ENCODE results near the gene EFNB3. TPM values are rescaled to one million over a fixed set of nuclear protein-coding genes. Genes with fewer than 3 reads are reported as not detected.

EFNB3 gene
- 1 to 10 TPM in 3 of 6 donors, under 1 TPM in 3; 0.22 to 5.0 (median 0.98) TPM for total RNA-seq

- no peak for TF ChIP-seq CTCF (IDR thresholded peaks at IDR 0.05)
- TF ChIP-seq POLR2A (IDR thresholded peaks at IDR 0.05): no peak
- no peak for TF ChIP-seq POLR2AphosphoS5 (IDR thresholded peaks at IDR 0.05)
- TF ChIP-seq EP300 (IDR thresholded peaks at IDR 0.05): no peak
- peak in 1 of 2 donors; percentile 83 for DNase-seq
- peaks cover 0 to 24% (median 10%) of the 10 kb centered on the region in 4 donors for H3K27me3 ChIP-seq
- H3K4me1 ChIP-seq: peaks cover 10 to 23% (median 13%) of the 10 kb centered on the region in 4 donors
- peak in 1 of 2 donors; percentile 7 for ATAC-seq (ENCODE audit: low FRiP score in 2 of 2)
- peaks cover 3 to 28% (median 26%) of the 10 kb centered on the region in 4 donors for H3K36me3 ChIP-seq
- no peak within 1 kb of the TSS for H3K27ac ChIP-seq
- peak within 1 kb of the TSS in 3 of 4 donors; percentile 25 to 47 (median 40) for H3K4me3 ChIP-seq
- no peaks in the 10 kb centered on the region for H3K9me3 ChIP-seq
- 4 to 6% methylated on average over 16 to 27 of the region's 45 CpGs for WGBS, 2 donors
Observed at GRCh38 chr17:7704601-7705268, at the start of gene EFNB3. EFNB3 (plus strand) TSS chr17:7705202; CDS start chr17:7705599, 397 bp downstream.

GRCh38 chr17:7655541-7655840, 49.5 kb upstream of the EFNB3 start:
- no peak for TF ChIP-seq CTCF (IDR thresholded peaks at IDR 0.05)
- TF ChIP-seq EP300 (IDR thresholded peaks at IDR 0.05): no peak
- peaks cover 13 to 16% (median 15%) of the 10 kb centered on the region in 4 donors for H3K4me1 ChIP-seq
- no peak for ATAC-seq (ENCODE audit: low FRiP score in 2 of 2)
- 92 to 95% methylated on average over 17 of the region's 17 CpGs for WGBS, 2 donors
- peaks cover 0 to 20% (median 6%) of the 10 kb centered on the region in 4 donors for H3K27me3 ChIP-seq
- H3K27ac ChIP-seq: no peak overlapping the region
- H3K9me3 ChIP-seq: no peaks in the 10 kb centered on the region
- DNase-seq: no peak
- H3K36me3 ChIP-seq: no peaks in the 10 kb centered on the region
- no peak overlapping the region for H3K4me3 ChIP-seq

GRCh38 chr17:7656958-7657609, 47.9 kb upstream of the EFNB3 start:
- H3K9me3 ChIP-seq: no peaks in the 10 kb centered on the region
- TF ChIP-seq POLR2AphosphoS5 (IDR thresholded peaks at IDR 0.05) (no peak), CTCF (IDR thresholded peaks at IDR 0.05) (no peak), EP300 (IDR thresholded peaks at IDR 0.05) (no peak), POLR2A (IDR thresholded peaks at IDR 0.05) (no peak)
- ATAC-seq (ENCODE audit: low FRiP score in 2 of 2): no peak
- H3K36me3 ChIP-seq: no peaks in the 10 kb centered on the region
- peak in 1 of 2 donors; percentile 41 for DNase-seq
- H3K27me3 ChIP-seq: peaks cover 0 to 4% (median under 1%) of the 10 kb centered on the region in 4 donors
- peaks cover 0 to under 1% (median 0%) of the 10 kb centered on the region in 4 donors for H3K4me1 ChIP-seq
- no peak overlapping the region for H3K4me3 ChIP-seq
- 43 to 49% methylated on average over 10 of the region's 10 CpGs for WGBS, 2 donors
- no peak overlapping the region for H3K27ac ChIP-seq

- Histone ChIP-seq H3K4me3 (no peak overlapping the region), H3K36me3 (peaks cover 0 to 61% (median 52%) of the 10 kb centered on the region in 4 donors), H3K4me1 (no peaks in the 10 kb centered on the region), H3K27ac (no peak overlapping the region), H3K27me3 (no peaks in the 10 kb centered on the region), H3K9me3 (no peaks in the 10 kb centered on the region)
- TF ChIP-seq CTCF (IDR thresholded peaks at IDR 0.05) (no peak), POLR2AphosphoS5 (IDR thresholded peaks at IDR 0.05) (no peak), POLR2A (IDR thresholded peaks at IDR 0.05) (no peak), EP300 (IDR thresholded peaks at IDR 0.05) (no peak)
- ATAC-seq (ENCODE audit: low FRiP score in 2 of 2): no peak
- WGBS, 2 donors: 77 to 93% methylated on average over 4 to 10 of the region's 10 CpGs
- DNase-seq: no peak
Observed at GRCh38 chr17:7667656-7668406, 37.2 kb upstream of the EFNB3 start.

All from upper lobe of left lung (tissue), 6 donors.